HG02981 (cell line): ENCODE data around the gene UNC13B.

Source experiments
- ATAC-seq: cut with Tn5 transposase; IDR thresholded peaks from one replicate; pipeline ENCODE4 v1.9.1; 2021; ENCODE audit warnings: mild to moderate bottlenecking, moderate library complexity; ENCODE audit not compliant: unreplicated experiment

The UNC13B gene

GRCh38 chr9:35318741-35319140, 156.9 kb downstream of the UNC13B start:
- no peak for ATAC-seq

GRCh38 chr9:35322075-35322885, 160.5 kb downstream of the UNC13B start:
- no peak for ATAC-seq

- no peak for ATAC-seq
Observed at GRCh38 chr9:35324966-35325365, 163.2 kb downstream of the UNC13B start.

GRCh38 chr9:35333551-35333950, 171.7 kb downstream of the UNC13B start:
- ATAC-seq, result no peak

- no peak for ATAC-seq
Observed at GRCh38 chr9:35335164-35335563, 173.4 kb downstream of the UNC13B start.

- ATAC-seq, result no peak
Observed at GRCh38 chr9:35338086-35338485, 176.3 kb downstream of the UNC13B start.

- no peak for ATAC-seq
Observed at GRCh38 chr9:35338561-35339274, 176.9 kb downstream of the UNC13B start.

- ATAC-seq, result no peak
Observed at GRCh38 chr9:35340046-35340445, 178.2 kb downstream of the UNC13B start.

GRCh38 chr9:35341021-35341420, 179.2 kb downstream of the UNC13B start:
- ATAC-seq, result no peak

GRCh38 chr9:35341585-35341984, 179.8 kb downstream of the UNC13B start:
- no peak for ATAC-seq

- no peak for ATAC-seq
Observed at GRCh38 chr9:35342221-35342958, 180.6 kb downstream of the UNC13B start.

- no peak for ATAC-seq
Observed at GRCh38 chr9:35348109-35348508, 186.3 kb downstream of the UNC13B start.

- ATAC-seq, result no peak
Observed at GRCh38 chr9:35349287-35349990, 187.6 kb downstream of the UNC13B start.

GRCh38 chr9:35350212-35350611, 188.4 kb downstream of the UNC13B start:
- ATAC-seq, result no peak

GRCh38 chr9:35350827-35351549, 189.2 kb downstream of the UNC13B start:
- ATAC-seq, result no peak

- ATAC-seq, result no peak
Observed at GRCh38 chr9:35353731-35354365, 192.0 kb downstream of the UNC13B start.

- no peak for ATAC-seq
Observed at GRCh38 chr9:35355939-35356338, 194.1 kb downstream of the UNC13B start.

- ATAC-seq, result no peak
Observed at GRCh38 chr9:35357116-35357515, 195.3 kb downstream of the UNC13B start.

GRCh38 chr9:35357826-35358225, 196.0 kb downstream of the UNC13B start:
- ATAC-seq, result no peak
